DMS53 treated with DMSO at 0.1 percent for 48 hours (cell line): ENCODE measurements around the gene STXBP6.

ENCODE experiments used
- DNase-seq: peaks from one replicate; lab custom pipeline; 2025; ENCODE audit not compliant: unreplicated experiment; lab: John Stamatoyannopoulos, UW

STXBP6 gene

GRCh38 chr14:25052921-25053320 is 3.0 kb upstream of the STXBP6 start:
- DNase-seq = no peak

GRCh38 chr14:25052385-25052784 is 2.4 kb upstream of the STXBP6 start:
- DNase-seq = no peak

- no peak for DNase-seq
These were observed 563 bp upstream of the STXBP6 start for GRCh38 chr14:25050269-25051150.

- no peak for DNase-seq
These were observed 817 bp downstream of the STXBP6 start for GRCh38 chr14:25049093-25049567.

GRCh38 chr14:25048170-25049016 is 1.6 kb downstream of the STXBP6 start:
- DNase-seq = no peak

GRCh38 chr14:25046301-25046943 is 3.5 kb downstream of the STXBP6 start:
- no peak for DNase-seq

GRCh38 chr14:25044106-25044698 is 5.7 kb downstream of the STXBP6 start:
- no peak for DNase-seq

GRCh38 chr14:25042362-25043299 is 7.3 kb downstream of the STXBP6 start:
- no peak for DNase-seq

GRCh38 chr14:25041898-25042297 is 8.0 kb downstream of the STXBP6 start:
- no peak for DNase-seq

- no peak for DNase-seq
These were observed 8.5 kb downstream of the STXBP6 start for GRCh38 chr14:25041484-25041883.

- DNase-seq = no peak
These were observed 10.0 kb downstream of the STXBP6 start for GRCh38 chr14:25039933-25040332.

GRCh38 chr14:25038044-25038668 is 11.8 kb downstream of the STXBP6 start:
- no peak for DNase-seq

- DNase-seq = no peak
These were observed 12.9 kb downstream of the STXBP6 start for GRCh38 chr14:25037032-25037431.

GRCh38 chr14:25034803-25035681 is 14.9 kb downstream of the STXBP6 start:
- DNase-seq = no peak

- DNase-seq = no peak
These were observed 16.6 kb downstream of the STXBP6 start for GRCh38 chr14:25033358-25033757.

- DNase-seq = no peak
These were observed 17.7 kb downstream of the STXBP6 start for GRCh38 chr14:25032092-25032784.

- DNase-seq = no peak
These were observed 23.3 kb downstream of the STXBP6 start for GRCh38 chr14:25026476-25027137.
